ENCODE results near the gene MYRIP.
"Not testable (repeated sequence)": the region's sequence is repeated elsewhere in the genome, so short reads cannot be mapped to it uniquely, and the experiment has no call there.

Gene MYRIP

GRCh38 chr3:40043444-40043755 lies 234.0 kb downstream of the MYRIP start:
- no peak for ATAC-seq

- no peak for ATAC-seq
Measured at GRCh38 chr3:40044487-40044886, 235.1 kb downstream of the MYRIP start.

GRCh38 chr3:40045051-40045450 lies 235.6 kb downstream of the MYRIP start:
- ATAC-seq, result no peak

- no peak for ATAC-seq
Measured at GRCh38 chr3:40046149-40046548, 236.7 kb downstream of the MYRIP start.

- ATAC-seq, result no peak
Measured at GRCh38 chr3:40047406-40047805, 238.0 kb downstream of the MYRIP start.

GRCh38 chr3:40053663-40054062 lies 244.3 kb downstream of the MYRIP start:
- no peak for ATAC-seq

- no peak for ATAC-seq
Measured at GRCh38 chr3:40054568-40055222, 245.3 kb downstream of the MYRIP start.

- ATAC-seq, result no peak
Measured at GRCh38 chr3:40055361-40055760, 246.0 kb downstream of the MYRIP start.

GRCh38 chr3:40055956-40056355 lies 246.5 kb downstream of the MYRIP start:
- no peak for ATAC-seq

GRCh38 chr3:40057077-40057476 lies 247.7 kb downstream of the MYRIP start:
- ATAC-seq, result no peak

GRCh38 chr3:40057786-40058185 lies 248.4 kb downstream of the MYRIP start:
- no peak for ATAC-seq

GRCh38 chr3:40068636-40069035 lies 259.2 kb downstream of the MYRIP start:
- ATAC-seq, result no peak

- no peak for ATAC-seq
Measured at GRCh38 chr3:40070816-40071215, 261.4 kb downstream of the MYRIP start.

- no peak for ATAC-seq
Measured at GRCh38 chr3:40071683-40072238, 262.4 kb downstream of the MYRIP start.

- no peak for ATAC-seq
Measured at GRCh38 chr3:40073310-40074007, 264.1 kb downstream of the MYRIP start.

GRCh38 chr3:40077139-40077538 lies 267.7 kb downstream of the MYRIP start:
- not testable (repeated sequence) for ATAC-seq

- ATAC-seq, result not testable (repeated sequence)
Measured at GRCh38 chr3:40077828-40078492, 268.6 kb downstream of the MYRIP start.

GRCh38 chr3:40078590-40078989 lies 269.2 kb downstream of the MYRIP start:
- no peak for ATAC-seq

GRCh38 chr3:40079203-40079846 lies 269.9 kb downstream of the MYRIP start:
- no peak for ATAC-seq

- ATAC-seq, result no peak
Measured at GRCh38 chr3:40079847-40080240, 270.4 kb downstream of the MYRIP start.

GRCh38 chr3:40083066-40083465 lies 273.7 kb downstream of the MYRIP start:
- no peak for ATAC-seq

- not testable (repeated sequence) for ATAC-seq
Measured at GRCh38 chr3:40084424-40084823, 275.0 kb downstream of the MYRIP start.
